Fibroblast of upper back skin (primary cell): ENCODE data around the gene TMEM14C.

Experiments
- DNase-seq: peaks from one replicate; pipeline ENCODE4 v3.0.0-alpha.2; 2013

Gene TMEM14C

GRCh38 chr6:10771371-10771894 is 48.6 kb downstream of the TMEM14C start:
- DNase-seq: no peak

GRCh38 chr6:10778230-10778629 is 55.4 kb downstream of the TMEM14C start:
- DNase-seq: no peak

GRCh38 chr6:10779076-10779475 is 56.2 kb downstream of the TMEM14C start:
- no peak for DNase-seq
